HG03457 (cell line): ENCODE results near the gene EIF2S2.
"Not testable (repeated sequence)": the region's sequence is repeated elsewhere in the genome, so short reads cannot be mapped to it uniquely, and the experiment has no call there.

Experiments used
- ATAC-seq: cut with Tn5 transposase; IDR thresholded peaks from one replicate; pipeline ENCODE4 v1.9.1; 2021; ENCODE audit warnings: moderate number of reproducible peaks; ENCODE audit not compliant: unreplicated experiment

The EIF2S2 gene, protein sequence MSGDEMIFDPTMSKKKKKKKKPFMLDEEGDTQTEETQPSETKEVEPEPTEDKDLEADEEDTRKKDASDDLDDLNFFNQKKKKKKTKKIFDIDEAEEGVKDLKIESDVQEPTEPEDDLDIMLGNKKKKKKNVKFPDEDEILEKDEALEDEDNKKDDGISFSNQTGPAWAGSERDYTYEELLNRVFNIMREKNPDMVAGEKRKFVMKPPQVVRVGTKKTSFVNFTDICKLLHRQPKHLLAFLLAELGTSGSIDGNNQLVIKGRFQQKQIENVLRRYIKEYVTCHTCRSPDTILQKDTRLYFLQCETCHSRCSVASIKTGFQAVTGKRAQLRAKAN

DNA sequence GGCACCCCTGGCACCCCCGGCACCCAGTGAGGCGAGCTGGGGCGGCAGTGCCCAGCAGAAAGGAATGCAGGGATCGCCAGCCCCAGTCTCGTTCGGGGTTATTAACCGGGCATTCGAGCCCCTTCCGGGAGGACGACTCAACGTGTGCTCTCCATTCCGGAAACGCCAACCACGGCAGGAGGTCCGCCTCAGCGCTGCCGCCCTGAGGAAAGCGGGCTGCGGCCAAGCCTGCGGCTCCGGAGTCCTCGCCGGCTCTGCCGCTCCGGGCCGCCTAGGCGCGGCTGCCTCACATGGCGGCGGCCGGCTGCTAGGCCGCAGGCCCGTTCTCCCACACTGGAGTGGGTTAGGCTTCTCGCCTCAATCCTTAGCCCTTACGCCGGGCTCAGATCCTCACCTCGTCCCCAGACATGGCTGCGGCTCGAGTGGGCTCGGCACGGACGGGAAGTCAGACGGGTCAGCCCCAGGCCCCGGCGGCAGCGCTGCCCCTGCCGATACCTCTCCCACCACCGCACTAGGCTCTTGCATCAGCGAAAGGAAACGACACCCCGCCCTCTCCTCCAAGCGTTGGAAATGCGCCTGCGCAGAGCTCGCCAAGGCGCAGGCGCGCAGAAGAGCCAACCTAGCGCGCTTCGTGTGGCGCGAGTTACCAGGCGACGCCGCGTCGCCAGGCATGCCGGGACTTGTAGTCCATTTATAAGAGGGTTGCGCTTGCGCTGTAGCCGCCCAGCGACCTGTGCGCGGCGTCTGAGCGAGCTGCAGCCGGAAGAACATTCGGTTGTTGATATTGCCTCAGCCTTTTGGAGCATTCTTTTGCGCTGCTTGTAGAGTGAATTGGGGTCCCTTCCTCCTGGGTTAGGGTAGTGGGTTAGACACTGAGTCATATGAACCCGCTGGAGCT, at the start of gene EIF2S2:
Gene EIF2S2, minus strand, starts transcription at position 542 of the 898 bp plus-strand sequence. Its CDS starts 133 bp downstream, at position 409.
- peak; percentile 71 for ATAC-seq

DNA sequence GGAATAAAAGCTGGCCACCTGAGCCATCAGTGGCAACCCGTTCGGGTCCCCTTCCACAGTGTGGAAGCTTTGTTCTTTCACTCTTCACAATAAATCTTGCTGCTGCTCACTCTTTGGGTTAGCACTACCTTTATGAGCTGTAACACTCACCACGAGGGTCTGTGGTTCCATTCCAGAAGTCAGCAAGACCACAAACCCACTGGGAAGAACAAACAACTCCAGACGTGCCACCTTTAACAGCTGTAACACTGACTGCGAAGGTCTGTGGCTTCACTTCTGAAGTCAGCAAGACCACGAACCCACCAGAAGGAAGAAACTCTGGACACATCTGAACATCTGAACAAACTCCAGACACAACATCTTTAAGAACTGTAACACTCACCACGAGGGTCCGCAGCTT, 45.7 kb upstream of the EIF2S2 start:
- ATAC-seq, result not testable (repeated sequence)

DNA sequence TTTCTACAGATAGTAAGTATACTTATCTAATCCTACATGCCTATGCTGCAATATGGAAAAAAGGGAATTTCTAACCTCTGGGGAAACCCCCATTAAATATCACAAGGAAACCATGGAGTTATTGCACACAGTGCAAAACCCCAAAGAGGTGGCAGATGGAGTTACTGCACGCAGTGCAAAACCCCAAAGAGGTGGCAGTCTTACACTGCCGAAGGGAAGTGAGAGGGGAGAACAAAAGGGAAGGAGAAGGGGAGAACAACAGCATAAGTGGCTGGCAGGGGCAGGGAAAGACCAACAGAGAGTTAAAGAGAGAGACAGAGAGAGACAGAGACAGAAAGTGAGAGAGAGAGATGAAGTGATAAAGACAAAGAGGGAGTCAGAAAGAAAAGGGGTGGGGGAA, 43.8 kb upstream of the EIF2S2 start:
- no peak for ATAC-seq

DNA sequence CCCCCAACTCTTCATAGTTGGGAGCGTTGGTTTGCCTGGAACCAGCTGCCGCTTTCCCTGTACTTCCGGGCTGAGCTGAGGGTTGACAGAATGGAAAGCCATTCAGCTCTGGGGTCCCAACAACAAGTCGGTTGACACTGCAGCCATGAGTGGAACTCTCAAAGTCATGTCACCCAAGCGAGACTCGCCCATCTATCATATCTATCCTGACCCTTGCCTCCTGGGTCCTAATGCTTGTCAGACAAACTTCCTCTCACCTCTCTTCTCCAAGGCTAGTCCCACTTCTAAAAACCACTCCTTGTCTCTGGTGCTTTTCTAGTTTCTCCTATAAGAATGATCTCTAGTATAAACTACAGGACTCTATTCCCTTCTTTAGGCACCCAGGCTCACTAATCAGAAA, 41.1 kb upstream of the EIF2S2 start:
- not testable (repeated sequence) for ATAC-seq

DNA sequence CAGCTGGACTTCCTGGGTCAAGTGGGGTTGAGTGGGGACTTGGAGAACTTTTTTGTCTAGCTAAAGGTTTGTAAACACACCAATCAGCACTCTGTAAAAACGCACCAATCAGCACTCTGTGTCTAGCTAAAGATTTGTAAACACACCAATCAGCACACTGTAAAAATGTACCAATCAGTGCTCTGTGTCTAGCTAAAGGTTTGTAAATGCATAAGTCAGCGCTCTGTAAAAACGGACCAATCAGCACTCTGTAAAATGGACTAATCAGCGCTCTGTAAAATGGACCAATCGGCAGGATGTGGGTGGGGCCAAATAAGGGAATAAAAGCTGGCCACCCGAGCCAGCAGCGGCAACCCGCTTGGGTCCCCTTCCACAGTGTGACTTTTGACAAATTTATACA, 40.0 kb upstream of the EIF2S2 start:
- ATAC-seq, result not testable (repeated sequence)

DNA sequence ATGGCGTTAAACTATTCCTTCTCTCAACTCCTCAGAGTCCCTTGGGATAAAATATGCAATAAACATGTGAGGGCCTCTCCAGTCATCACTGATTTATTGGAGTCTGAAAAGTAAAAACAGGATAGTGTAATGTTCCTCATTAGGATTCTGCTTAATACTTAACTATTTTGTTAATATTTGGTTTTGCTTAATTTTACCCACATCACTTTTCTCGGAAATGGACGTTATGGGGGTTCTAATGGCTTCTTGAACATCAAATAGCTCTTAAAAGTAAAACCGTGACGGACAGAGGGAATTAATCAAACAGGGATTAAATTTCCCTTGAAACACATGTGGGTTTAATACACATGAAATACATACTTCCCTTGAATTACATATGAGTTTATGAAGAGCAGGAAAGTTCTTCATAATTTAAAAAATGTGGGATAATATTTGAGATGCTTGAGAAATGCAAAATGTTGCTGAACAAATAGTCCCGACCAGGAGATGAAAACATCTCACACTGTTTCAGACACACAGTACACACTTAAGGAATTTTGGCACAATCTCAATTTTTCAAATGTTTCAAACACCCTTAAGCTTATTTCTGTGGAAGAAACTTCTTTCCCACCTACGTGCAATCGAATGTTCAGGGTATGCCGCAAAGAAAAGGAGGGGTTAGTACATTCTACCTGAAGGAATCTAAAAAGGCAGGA, 38.4 kb upstream of the EIF2S2 start:
- ATAC-seq, result no peak

DNA sequence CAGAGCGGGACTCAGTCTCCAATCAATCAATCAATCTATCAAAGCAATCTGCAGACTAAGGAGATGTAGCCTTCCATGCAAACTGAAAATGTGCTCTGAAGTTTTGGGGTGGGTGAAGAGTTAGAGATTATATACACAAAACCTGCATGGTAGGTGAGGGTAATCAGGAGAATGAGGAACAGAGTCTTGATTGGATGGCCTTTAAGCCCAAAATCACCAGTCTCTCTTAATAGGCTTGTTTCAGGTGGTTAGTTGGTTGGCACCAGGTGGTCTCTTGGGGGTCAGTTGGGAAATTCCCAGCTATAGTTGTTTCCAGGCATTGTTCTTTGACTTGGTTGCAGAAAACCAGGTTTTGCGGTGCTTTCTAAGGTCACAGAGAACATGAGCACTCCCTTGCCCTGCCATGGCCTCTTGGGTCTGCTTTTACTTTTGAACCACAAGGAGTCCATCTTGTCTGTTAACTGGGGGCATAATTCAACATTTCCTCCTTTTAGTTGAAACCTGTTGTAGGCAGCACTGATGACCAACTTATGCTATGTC, 33.3 kb upstream of the EIF2S2 start:
- ATAC-seq, result no peak

DNA sequence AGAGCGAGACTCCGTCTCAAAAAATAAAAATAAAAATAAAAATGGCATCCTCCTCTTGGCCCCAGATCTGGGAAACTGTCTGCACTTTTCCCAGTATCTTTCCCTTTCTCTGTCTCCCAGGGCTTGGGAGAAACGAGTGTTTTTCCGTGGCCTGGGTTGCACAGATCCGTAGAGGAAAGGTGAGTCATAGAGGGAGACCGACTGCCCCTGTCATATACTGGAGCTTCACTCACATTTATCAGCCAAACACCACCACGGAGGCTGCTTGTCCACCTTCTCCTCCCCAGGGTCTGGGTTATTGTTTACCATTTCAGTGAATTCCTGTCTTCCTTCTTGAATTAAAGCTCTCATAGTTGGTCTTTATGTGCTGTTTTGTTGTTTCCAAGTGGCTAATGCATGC, 31.9 kb upstream of the EIF2S2 start:
- no peak for ATAC-seq

DNA sequence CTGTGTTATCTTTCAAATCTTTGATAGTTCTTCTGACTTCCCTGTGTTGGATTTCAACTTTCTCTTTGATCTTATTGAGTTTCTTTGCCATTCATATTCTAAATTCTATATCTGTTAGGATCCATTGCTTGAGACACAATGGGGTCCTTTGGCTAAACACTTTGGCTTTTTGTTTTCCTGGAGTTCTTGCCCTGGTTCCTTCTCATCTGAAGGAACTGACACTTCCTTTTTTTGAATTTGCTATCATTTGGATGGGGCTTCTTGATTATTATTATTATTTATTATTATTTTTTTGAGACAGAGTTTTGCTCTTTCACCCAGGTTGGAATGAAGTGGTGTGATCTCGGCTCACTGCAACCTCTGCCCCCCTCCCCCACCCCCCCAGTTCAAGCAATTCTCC, 30.1 kb upstream of the EIF2S2 start:
- no peak for ATAC-seq

DNA sequence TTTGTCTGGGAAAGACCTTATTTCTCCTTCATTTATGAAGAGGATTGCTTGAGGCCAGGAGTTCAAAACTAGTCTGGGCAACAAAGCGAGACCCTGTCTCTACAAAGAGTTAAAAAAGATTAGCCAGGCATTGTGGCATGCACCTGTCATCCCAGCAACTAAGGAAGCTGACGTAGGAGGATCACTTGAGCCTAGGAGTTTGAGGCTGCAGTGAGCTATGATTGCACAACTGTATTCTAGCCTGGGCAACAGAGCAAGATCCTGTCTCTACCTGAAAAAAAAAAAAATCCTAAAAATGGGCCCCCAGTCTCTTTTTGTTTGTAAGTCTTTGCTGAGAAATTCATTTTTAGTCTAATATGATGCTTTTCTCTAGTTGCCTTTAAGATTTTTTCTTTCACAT, 29.2 kb upstream of the EIF2S2 start:
- no peak for ATAC-seq

DNA sequence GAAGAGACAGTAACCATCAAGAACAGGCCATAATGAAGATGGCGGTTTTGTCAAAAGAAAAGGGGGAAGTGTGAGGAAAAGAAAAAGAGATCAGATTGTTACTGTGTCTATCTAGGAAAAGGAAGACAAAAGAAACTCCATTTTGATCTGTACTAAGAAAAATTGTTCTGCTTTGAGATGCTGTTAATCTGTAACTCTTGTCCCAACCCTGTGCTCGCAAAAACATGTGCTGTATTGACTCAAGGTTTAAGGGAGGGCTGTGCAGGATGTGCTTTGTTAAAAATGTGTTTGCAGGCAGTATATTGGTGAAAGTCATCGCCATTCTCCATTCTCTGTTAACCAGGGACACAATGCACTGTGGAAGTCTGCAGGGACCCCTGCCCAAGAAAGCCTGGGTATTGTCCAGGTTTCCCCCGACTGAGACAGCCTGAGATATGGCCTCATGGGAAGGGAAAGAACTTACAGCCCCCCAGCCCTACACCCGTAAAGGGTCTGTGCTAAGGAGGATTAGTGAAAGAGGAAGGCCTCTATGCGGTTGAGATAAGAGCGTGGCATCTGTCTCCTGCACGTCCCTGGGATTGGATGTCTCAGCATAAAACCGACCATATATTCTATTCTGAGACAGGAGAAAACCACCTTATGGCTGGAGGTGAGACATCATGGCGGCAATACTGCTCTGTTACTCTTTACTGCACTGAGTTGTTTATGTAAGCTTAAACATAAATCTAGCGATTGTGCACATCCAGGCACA, 23.7 kb upstream of the EIF2S2 start:
- ATAC-seq, result not testable (repeated sequence)

DNA sequence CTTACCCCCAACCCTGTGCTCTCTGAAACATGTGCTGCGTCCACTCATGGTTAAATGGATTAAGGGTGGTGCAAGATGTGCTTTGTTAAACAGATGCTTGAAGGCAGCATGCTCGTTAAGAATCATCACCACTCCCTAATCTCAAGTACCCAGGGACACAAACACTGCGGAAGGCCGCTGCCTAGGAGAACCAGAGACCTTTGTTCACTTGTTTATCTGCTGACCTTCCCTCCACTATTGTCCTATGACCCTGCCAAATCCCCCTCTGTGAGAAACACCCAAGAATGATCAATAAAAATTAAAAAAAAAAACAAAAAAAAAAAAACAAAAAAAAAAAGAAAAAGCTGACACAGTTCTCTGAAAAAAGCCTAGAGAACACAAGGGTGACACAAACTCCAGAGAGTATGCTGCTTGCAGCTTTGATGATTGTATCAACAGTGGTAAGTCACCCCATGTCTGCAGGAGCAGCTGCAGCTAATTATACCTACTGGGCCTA, 21.4 kb upstream of the EIF2S2 start:
- not testable (repeated sequence) for ATAC-seq

DNA sequence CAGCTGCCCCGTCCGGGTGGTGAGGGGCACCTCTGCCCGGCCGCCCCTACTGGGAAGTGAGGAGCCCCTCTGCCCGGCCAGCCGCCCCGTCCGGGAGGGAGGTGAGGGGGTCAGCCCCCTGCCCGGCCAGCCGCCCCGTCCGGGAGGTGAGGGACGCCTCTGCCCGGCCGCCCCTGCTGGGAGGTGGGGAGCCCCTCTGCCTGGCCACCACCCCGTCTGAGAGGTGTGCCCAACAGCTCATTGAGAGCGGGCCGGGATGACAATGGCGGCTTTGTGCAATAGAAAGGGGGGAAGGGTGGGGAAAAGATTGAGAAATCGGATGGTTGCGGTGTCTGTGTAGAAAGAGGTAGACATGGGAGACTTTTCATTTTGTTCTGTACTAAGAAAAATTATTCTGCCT, 20.9 kb upstream of the EIF2S2 start:
- ATAC-seq, result not testable (repeated sequence)

DNA sequence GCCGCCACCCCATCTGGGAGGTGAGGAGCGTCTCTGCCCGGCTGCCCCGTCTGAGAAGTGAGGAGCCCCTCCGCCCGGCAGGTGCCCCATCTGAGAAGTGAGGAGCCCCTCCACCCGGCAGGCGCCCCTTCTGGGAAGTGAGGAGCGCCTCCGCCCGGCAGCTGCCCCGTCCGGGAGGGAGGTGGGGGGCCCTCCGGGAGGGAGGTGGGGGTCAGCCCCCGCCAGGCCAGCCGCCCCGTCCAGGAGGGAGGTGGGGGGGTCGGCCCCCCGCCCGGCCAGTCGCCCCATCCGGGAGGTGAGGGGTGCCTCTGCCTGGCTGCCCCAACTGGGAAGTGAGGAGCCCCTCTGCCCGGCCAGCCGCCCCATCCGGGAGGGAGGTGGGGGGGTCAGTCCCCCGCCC, 20.4 kb upstream of the EIF2S2 start:
- not testable (repeated sequence) for ATAC-seq

DNA sequence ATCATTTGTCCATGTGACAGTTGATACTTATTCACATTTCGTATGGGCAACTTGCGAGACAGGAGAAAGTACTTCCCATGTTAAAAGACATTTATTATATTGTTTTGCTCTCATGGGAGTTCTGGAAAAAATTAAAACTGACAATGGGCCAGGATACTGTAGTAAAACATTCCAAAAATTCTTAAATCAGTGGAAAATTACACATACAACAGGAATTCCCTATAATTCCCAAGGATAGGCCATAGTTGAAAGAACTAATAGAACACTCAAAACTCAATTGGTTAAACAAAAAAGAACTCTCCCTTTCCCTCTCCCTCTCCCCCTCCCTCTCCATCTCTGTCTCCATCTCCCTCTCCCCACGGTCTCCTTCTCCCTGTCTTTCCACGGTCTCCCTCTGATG, 19.4 kb upstream of the EIF2S2 start:
- ATAC-seq, result no peak

DNA sequence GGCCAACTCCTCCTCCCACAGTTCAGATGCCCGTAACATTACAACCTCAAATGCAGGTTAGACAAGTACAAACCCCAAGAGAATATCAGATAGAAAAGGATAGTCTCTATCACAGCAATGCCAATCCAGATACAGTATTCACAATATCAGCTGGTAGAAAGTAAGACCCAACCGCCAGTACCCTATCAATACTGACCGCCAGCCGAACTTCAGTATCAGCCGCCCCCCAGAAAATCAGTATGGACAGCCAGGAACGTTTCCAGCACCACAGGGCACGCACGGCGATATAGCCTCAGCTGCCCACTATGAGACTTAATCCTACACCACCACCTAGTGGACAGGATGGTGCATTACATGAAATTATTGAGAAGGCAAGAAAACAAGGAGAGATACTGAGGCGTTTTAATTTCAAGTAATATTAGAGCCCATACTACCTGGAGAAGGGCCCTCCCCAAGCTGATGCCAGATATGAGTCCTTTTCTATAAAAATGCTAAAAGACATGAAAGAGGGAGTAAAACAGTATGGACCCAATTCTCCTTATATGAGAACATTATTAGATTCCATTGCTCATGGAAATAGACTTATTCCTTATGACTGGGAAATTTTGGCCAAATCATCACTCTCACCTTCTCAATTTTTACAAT, 17.6 kb upstream of the EIF2S2 start:
- ATAC-seq, result no peak

DNA sequence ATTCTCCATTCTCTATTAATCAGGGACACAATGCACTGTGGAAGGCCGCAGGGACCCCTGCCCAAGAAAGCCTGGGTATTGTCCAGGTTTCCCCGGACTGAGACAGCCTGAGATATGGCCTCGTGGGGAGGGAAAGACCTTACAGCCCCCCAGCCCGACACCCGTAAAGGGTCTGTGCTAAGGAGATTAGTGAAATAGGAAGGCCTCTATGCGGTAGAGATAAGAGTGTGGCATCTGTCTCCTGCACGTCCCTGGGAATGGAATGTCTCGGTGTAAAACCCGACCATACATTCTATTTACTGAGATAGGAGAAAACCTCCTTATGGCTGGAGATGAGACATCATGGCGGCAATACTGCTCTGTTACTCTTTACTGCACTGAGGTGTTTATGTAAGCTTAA, 15.7 kb upstream of the EIF2S2 start:
- no peak for ATAC-seq

DNA sequence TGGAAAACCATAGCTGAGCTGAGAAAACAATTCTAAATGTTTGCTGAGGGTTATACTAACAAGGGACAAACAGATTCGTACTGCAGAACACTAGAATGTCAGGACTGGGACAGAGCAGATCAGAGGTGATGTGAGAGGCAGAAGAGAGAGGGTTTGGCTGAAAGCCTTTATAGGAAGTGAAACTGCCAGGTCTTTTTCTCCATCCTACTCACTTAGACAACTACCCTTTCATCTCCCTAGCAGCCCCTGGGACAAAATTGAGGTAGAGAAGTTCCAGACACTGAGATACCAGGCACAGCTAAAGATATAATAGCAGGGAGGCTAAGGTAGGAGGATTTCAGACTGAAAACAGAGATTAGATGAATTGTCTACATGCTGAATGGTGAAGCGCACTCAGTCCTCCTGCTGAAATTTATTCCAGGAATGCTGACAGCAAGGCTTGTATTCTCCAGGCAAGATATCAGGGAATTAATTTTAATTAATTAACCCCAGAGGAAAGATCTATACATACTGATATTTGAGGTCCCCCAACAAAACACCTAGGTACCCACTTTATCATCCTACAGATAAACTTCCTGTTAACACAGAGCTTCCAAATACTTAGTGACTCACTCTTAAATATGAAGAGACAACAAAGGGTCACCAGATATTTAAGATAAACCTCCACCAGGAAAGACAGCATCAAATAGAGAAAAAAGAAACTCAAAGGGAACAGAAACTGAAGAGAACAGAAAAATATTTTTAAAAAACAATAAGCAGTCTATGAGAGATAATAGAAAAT, 12.6 kb upstream of the EIF2S2 start:
- no peak for ATAC-seq

DNA sequence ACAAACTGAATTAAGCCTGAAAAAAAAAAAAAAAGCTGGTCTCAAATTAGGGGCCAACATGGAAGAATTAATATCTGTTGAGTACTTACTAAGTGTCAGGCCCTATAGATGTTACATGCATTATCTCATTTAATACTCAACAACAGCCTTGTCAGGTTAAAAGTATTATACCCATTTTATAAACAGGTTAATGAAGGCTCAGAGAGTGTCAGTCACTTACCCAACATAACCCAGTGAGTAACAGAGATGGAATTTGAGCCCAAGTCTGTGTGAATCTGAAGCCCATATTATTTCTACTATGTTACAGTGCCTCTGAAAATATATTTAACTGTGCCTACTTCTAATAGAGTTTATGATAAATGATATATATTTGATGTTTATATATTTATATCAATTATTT, 11.3 kb upstream of the EIF2S2 start:
- no peak for ATAC-seq
